Stimulated activated effector memory CD8-positive, alpha-beta T cell treated with anti-CD3 and anti-CD28 coated beads, Interleukin-12 subunit alpha, Interleukin-12 subunit beta, amount 100 ng/mL, for 72 hours (primary cell): ENCODE data around the gene CCDC85B.
A peak's percentile ranks its signal among the peaks of the same experiment; 100 is the strongest.

Source experiments
- ATAC-seq: fragments of 150-1000 bp; cut with Tn5 transposase; 2 replicates; pipeline ENCODE4 v1.10.0; 2021
- DNase-seq, 2 donors: peaks; one replicate each; pipeline ENCODE4 v3.0.0; 2021 to 2022; ENCODE audit warnings: low spot score in 2 of 2
- H3K27ac Mint-ChIP-seq: one replicate; pipeline ENCODE4 v1.8.0; 2022; ENCODE audit warnings: mild to moderate bottlenecking, mixed read lengths
- H3K36me3 Mint-ChIP-seq: one replicate; pipeline ENCODE4 v1.8.0; 2022; ENCODE audit warnings: mild to moderate bottlenecking, mixed read lengths
- H3K4me1 Mint-ChIP-seq: one replicate; pipeline ENCODE4 v1.8.0; 2022; ENCODE audit warnings: mixed read lengths
- H3K4me3 Mint-ChIP-seq: one replicate; pipeline ENCODE4 v1.8.0; 2022; ENCODE audit warnings: mild to moderate bottlenecking, mixed read lengths
- H3K9me3 Mint-ChIP-seq: one replicate; pipeline ENCODE4 v1.8.0; 2022; ENCODE audit warnings: mixed read lengths

CCDC85B gene

DNA sequence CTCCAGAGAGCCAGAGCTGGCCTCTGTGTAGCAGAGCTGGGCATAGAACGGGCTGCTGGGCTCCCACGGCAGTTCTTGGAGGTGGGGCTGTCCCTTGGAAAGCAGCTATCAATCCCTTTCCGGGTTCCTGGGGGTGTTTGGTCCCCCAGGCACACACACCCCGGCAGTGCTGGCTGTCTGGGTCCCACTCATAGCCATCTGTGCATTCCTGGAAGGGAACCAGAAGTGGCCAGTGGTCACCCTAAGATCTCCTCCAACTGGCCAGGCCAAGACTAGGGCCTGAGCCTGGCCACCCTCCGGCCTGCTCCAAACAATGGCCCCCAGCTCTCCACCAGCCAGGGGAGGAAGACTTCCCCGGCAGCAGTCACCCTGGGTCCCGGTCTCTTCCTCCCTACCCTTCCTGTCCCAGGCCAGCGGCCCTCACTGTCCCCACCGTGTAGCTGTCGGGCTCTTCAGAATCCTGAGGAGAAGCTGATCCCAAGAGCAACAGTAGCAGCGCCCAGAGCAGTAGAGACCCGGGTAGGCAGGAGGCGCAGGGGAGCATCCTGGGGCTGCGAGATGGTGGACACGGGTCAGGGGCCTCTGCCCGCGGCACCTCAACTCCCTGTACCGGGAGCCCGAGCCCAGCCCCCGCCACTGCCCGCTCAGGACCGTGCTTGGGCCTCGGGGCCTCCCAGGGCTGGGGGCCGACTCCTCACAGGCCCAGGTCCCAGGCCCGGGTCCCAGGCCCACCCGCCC lies 18.5 kb upstream of the CCDC85B start:
- no peak for DNase-seq
- peak overlapping the region; percentile 37 for H3K4me3 Mint-ChIP-seq
- peaks cover 30% of the 10 kb centered on the region for H3K4me1 Mint-ChIP-seq

DNA sequence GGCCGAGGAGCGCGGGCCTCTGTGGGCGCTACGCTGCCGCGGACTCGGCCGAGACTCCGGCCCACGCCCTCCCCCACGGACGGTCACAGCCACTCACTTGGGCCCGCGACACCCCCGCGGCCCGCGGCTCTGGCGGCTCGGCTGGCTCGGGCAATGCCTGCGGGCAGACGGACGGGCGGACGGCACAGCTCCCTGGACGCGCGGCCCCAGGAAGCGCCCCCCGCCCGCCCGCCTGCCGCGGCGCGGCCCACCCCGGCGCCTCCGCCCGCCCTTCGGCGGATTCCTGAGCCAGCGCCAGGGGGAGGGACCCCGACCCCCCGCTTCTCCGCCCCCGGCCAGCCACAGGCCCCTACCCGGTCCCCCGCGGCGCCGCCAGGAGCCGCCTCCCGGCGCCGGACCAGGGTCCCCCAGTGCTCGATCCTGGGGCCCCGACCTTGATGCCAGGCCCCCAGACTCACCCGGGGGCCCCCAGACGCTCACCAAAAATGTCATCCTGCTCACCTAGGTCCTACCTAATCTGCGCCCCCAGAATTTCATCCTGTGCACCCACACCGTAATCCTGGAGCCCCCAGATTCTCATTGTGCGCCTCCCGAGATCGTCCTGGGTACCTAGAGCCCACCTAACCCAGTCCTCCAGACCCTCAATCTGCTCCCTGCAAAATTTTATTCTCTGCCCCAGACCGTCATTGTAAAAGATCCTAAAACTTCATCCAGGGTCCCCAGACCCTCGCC lies 17.7 kb upstream of the CCDC85B start, which contains the start of gene EFEMP2:
EFEMP2 (minus strand) TSS at position 215 of the 732 bp plus-strand sequence. CDS start 446 bp downstream, outside the sequence.
- H3K4me1 Mint-ChIP-seq: peaks cover 37% of the 10 kb centered on the region
- no peak for ATAC-seq

More for the DNA sequence above, 18.5 kb upstream of the CCDC85B start:
- H3K36me3 Mint-ChIP-seq: peaks cover 21% of the 10 kb centered on the region
- H3K9me3 Mint-ChIP-seq: no peaks in the 10 kb centered on the region
- H3K27ac Mint-ChIP-seq: no peak overlapping the region
- no peak for ATAC-seq

DNA sequence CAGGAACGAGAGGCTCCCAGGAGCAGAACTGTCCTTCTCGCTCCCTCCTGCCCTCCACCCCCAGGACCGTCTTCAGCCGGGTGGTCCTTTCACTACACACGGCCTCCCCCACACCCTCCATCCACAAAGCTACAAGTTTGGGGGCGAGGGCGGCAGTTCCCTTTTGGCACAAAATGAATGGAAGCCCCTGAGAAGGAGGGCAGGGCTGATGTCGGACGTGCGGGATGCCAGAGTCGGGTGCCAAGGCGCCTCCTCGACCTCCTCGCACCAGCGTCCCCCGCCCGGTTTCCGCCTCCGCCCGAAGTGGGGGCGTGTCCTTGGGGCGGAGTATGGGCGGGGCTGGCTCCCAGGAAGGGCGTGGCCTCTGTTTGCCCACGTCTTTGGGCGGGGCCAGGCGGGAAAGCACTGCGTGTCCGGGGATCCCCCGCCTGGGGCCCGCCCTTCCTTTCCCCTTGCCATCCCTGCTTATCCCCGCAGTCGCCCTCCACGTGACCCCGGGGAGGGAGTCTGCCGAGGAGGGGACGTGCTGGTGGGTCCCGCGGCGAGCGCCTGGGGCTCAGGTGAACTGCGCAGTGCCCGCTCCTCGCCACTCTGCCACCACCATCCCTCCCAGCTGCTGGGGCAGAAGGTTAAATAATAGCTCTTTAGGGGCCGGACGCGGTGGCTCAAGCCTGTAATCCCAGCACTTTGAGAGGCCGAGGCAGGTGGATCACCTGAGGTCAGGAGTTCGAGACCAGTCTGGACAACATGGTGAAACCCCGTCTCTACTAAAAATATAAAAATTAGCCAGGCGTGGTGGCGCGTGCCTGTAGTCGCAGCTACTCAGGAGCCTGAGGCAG lies 16.9 kb upstream of the CCDC85B start:
- H3K4me1 Mint-ChIP-seq: peaks cover 43% of the 10 kb centered on the region
- ATAC-seq: peak; percentile 85
- peak overlapping the region; percentile 95 for H3K27ac Mint-ChIP-seq
- H3K9me3 Mint-ChIP-seq: no peaks in the 10 kb centered on the region
- peak; percentile 99 to 100 for DNase-seq
- H3K36me3 Mint-ChIP-seq: peaks cover 11% of the 10 kb centered on the region
- H3K4me3 Mint-ChIP-seq: peak overlapping the region; percentile 95

More for the DNA sequence above, 17.7 kb upstream of the CCDC85B start, which contains the start of gene EFEMP2:
- H3K36me3 Mint-ChIP-seq: peaks cover 17% of the 10 kb centered on the region
- peak within 1 kb of the TSS; percentile 95 for H3K27ac Mint-ChIP-seq
- no peak for DNase-seq
- H3K9me3 Mint-ChIP-seq: no peaks in the 10 kb centered on the region
- H3K4me3 Mint-ChIP-seq: peak within 1 kb of the TSS; percentile 95

DNA sequence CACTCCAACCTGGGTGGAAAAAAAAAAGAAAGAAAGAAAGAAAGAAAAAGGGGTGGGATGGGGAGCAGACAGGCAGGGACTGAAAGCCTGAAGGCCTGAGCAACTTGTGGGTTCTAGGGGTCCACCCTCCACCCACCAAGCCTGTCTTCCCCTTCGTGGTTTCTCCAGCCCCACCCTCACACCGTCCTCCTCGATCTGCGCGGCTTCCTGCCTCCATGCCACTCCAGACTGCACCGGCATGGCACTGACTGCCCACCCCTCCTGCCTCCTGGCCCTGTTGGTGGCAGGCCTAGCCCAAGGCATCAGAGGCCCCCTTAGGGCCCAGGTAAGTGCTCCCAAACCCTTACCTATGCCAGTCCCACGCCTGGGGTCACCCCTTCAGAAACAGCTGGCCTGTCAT lies 10.9 kb upstream of the CCDC85B start, which contains the start of gene CTSW:
CTSW (plus strand) TSS at position 221 of the 400 bp plus-strand sequence; CDS start at position 239, 18 bp downstream.
- Mint-ChIP-seq H3K36me3 (peaks cover 50% of the 10 kb centered on the region), H3K27ac (peak within 1 kb of the TSS; percentile 97), H3K9me3 (no peaks in the 10 kb centered on the region), H3K4me1 (peaks cover 55% of the 10 kb centered on the region), H3K4me3 (peak within 1 kb of the TSS; percentile 85)
- DNase-seq: peak in 1 of 2 donors; percentile 72
- peak; percentile 66 for ATAC-seq

- Mint-ChIP-seq H3K9me3 (no peaks in the 10 kb centered on the region), H3K36me3 (peaks cover 54% of the 10 kb centered on the region), H3K4me1 (peaks cover 60% of the 10 kb centered on the region), H3K27ac (peak overlapping the region; percentile 97), H3K4me3 (peak overlapping the region; percentile 85)
- DNase-seq: no peak
- ATAC-seq: no peak
Observed at GRCh38 chr11:65880027-65880426, 10.4 kb upstream of the CCDC85B start.

- peaks cover 63% of the 10 kb centered on the region for H3K36me3 Mint-ChIP-seq
- H3K4me3 Mint-ChIP-seq: peak overlapping the region; percentile 85
- peak in 1 of 2 donors; percentile 77 for DNase-seq
- peak overlapping the region; percentile 97 for H3K27ac Mint-ChIP-seq
- H3K9me3 Mint-ChIP-seq: no peaks in the 10 kb centered on the region
- H3K4me1 Mint-ChIP-seq: peaks cover 63% of the 10 kb centered on the region
- ATAC-seq: peak; percentile 48
Observed at GRCh38 chr11:65880844-65881421, 9.5 kb upstream of the CCDC85B start.

DNA sequence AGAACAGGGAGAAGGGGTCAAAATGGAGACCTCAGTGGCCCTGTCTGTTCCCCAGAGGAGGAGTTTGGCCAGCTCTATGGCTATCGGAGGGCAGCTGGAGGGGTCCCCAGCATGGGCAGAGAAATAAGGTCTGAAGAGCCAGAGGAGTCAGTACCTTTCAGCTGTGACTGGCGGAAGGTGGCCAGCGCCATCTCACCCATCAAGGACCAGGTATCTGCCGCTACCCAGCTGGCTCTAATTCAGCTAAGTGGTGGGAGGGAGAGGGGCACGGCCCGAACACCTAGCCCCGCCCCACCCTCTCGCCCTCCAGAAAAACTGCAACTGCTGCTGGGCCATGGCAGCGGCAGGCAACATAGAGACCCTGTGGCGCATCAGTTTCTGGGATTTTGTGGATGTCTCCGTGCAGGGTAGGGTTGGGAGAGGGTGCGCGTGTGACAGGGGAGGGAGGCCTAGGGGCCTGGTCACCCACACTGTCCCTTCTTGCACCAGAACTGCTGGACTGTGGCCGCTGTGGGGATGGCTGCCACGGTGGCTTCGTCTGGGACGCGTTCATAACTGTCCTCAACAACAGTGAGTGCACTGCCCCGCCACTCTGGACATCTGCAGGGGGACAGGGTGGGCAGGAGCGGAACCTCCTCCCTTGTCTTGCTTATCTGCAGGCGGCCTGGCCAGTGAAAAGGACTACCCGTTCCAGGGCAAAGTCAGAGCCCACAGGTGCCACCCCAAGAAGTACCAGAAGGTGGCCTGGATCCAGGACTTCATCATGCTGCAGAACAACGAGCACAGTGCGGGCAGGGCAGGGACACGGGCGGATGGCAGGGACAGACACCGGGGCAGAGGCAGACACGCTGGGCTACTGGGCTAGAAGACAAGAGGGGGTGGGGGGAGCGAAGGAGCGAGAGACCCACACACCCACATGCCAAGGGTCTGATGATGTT lies 8.1 kb upstream of the CCDC85B start:
- Mint-ChIP-seq H3K36me3 (peaks cover 78% of the 10 kb centered on the region), H3K27ac (peak overlapping the region; percentile 97), H3K4me1 (peaks cover 66% of the 10 kb centered on the region), H3K4me3 (peak overlapping the region; percentile 85), H3K9me3 (no peaks in the 10 kb centered on the region)
- DNase-seq: no peak
- no peak for ATAC-seq

GRCh38 chr11:65883058-65883761 lies 7.3 kb upstream of the CCDC85B start:
- H3K4me3 Mint-ChIP-seq: no peak overlapping the region
- peaks cover 86% of the 10 kb centered on the region for H3K36me3 Mint-ChIP-seq
- ATAC-seq: no peak
- DNase-seq: no peak
- no peaks in the 10 kb centered on the region for H3K9me3 Mint-ChIP-seq
- H3K27ac Mint-ChIP-seq: peak overlapping the region; percentile 74
- peaks cover 68% of the 10 kb centered on the region for H3K4me1 Mint-ChIP-seq

GRCh38 chr11:65883786-65884715 lies 6.4 kb upstream of the CCDC85B start:
- Mint-ChIP-seq H3K36me3 (peaks cover 94% of the 10 kb centered on the region), H3K27ac (peak overlapping the region; percentile 74)

DNA sequence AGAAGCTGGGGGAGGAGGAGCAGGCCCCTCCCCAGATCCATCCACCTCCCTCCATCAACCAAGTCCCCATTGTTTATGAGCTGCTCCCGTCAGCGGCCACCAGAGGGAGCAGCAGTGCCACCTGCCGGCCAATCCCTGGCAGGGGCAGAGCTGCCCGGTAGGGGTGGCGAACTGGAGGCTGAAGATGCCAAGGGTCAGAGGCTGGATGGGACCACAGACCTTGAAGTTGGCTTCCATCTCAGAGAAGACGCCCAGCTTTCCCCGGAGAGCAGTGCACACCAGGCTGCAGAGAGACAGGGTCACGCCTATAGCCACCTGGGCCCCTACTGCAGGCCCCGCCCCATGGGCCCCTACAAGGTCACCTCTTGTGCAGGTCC lies 5.8 kb upstream of the CCDC85B start:
- peaks cover 68% of the 10 kb centered on the region for H3K4me1 Mint-ChIP-seq
- peaks cover 98% of the 10 kb centered on the region for H3K36me3 Mint-ChIP-seq
- H3K9me3 Mint-ChIP-seq: no peaks in the 10 kb centered on the region

More at GRCh38 chr11:65883786-65884715, 6.4 kb upstream of the CCDC85B start:
- Mint-ChIP-seq H3K4me1 (peaks cover 68% of the 10 kb centered on the region), H3K4me3 (no peak overlapping the region), H3K9me3 (no peaks in the 10 kb centered on the region)
- DNase-seq: no peak
- ATAC-seq: no peak

DNA sequence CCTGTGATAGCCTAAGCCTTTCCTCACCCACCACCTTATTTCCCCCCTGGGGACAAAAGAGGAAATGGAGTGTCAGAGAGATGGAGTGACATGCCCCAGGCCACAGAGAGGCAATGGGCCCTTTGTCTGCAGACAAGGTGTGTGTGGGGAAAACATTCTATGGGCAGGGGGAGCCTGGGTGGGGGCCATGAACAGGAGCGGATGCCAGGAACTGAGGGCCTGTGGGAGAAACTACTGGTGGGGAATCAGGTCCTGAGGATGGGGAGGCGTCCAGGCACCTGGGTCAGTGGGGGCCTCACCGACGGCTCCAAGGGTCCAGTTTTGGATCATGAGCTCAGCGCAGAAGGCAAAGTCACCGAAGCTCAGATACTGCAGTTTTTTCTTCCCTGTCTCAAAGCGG lies 5.2 kb upstream of the CCDC85B start:
- peak overlapping the region; percentile 74 for H3K27ac Mint-ChIP-seq
- H3K4me1 Mint-ChIP-seq: peaks cover 70% of the 10 kb centered on the region
- DNase-seq: no peak
- no peak for ATAC-seq
- H3K4me3 Mint-ChIP-seq: no peak overlapping the region
- peaks cover 98% of the 10 kb centered on the region for H3K36me3 Mint-ChIP-seq
- no peaks in the 10 kb centered on the region for H3K9me3 Mint-ChIP-seq

More for the DNA sequence above, 5.8 kb upstream of the CCDC85B start:
- H3K27ac Mint-ChIP-seq: peak overlapping the region; percentile 74
- peak; percentile 56 for ATAC-seq
- H3K4me3 Mint-ChIP-seq: no peak overlapping the region
- peak; percentile 81 to 89 for DNase-seq

GRCh38 chr11:65885808-65886536 lies 4.5 kb upstream of the CCDC85B start:
- Mint-ChIP-seq H3K4me1 (peaks cover 65% of the 10 kb centered on the region), H3K36me3 (peaks cover 94% of the 10 kb centered on the region), H3K9me3 (no peaks in the 10 kb centered on the region), H3K27ac (peak overlapping the region; percentile 74), H3K4me3 (peak overlapping the region; percentile 78)
- no peak for ATAC-seq
- no peak for DNase-seq
